HG02973 (cell line): ENCODE measurements around the gene PCDHGB5.

Source experiments
- ATAC-seq: cut with Tn5 transposase; IDR thresholded peaks from one replicate; pipeline ENCODE4 v1.9.1; 2021; ENCODE audit warnings: moderate library complexity; ENCODE audit not compliant: unreplicated experiment

PCDHGB5 gene

DNA sequence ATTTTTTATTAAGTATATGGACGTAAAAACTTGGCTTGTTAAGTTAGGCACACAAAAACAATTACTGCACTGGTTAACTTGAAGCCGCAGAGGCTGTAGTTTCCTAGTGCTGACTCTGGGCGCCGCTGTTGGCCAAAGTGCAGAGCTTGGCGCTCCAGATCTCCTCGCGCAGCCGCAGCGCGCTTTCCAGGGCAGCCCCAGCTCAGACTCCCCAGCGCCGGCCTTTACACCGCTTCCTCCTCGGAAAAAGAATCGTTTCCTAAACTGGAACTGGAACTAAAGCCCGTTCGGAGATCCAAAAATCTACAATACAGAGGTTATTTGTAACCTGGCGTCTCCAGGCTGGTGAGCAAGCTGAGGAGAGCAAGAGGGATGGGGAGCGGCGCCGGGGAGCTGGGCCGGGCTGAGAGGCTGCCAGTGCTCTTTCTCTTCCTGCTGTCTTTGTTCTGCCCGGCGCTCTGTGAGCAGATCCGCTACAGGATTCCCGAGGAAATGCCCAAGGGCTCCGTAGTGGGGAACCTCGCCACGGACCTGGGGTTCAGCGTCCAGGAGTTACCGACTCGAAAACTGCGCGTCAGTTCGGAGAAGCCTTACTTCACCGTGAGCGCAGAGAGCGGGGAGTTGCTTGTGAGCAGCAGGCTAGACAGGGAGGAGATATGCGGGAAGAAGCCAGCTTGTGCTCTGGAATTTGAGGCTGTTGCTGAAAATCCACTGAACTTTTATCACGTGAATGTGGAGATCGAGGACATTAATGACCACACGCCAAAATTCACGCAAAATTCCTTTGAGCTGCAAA lies at the start of gene PCDHGB5:
Gene PCDHGB5, plus strand, starts transcription at position 192 of the 796 bp plus-strand sequence. Its CDS starts 181 bp downstream, at position 373.
- peak; percentile 99 for ATAC-seq

DNA sequence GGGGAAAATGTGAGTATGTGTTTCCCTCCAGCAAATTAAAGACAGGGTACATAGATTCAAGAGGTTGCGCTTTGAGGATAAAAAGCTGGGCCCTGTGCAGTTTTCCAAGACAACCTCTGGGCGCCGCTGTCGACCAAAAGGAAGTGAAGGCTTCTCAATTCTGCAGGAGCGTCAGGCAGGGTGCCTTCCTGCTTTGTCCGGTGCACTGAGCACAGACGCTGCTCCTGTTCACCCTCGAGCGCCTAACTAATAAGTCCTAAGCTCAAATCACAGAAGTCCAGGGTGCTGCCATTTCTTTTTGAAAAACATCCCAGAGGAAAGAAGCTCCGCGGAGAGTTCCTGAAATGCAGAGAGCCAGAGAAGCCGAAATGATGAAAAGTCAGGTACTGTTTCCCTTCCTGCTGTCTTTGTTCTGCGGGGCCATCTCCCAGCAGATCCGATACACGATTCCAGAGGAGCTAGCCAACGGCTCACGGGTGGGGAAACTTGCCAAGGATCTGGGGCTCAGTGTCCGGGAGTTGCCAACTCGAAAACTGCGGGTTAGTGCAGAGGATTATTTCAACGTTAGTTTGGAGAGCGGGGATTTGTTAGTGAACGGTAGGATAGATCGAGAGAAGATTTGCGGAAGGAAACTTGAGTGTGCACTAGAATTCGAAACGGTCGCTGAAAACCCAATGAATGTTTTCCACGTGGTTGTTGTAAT lies 47.7 kb upstream of the PCDHGB5 start, which contains the start of gene PCDHGB1:
Gene PCDHGB1, plus strand, starts transcription at position 183 of the 703 bp plus-strand sequence. Its CDS starts 162 bp downstream, at position 345.
- peak; percentile 63 for ATAC-seq

DNA sequence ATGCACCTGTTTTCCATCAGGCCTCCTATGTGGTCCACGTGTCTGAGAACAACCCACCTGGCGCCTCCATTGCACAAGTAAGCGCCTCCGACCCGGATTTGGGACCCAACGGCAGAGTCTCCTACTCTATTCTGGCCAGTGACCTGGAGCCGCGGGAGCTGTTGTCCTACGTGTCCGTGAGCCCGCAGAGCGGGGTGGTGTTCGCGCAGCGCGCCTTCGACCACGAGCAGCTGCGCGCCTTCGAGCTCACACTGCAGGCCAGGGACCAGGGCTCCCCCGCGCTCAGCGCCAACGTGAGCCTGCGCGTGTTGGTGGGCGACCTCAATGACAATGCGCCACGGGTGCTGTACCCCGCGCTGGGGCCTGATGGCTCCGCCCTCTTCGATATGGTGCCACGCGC lies 46.2 kb upstream of the PCDHGB5 start:
- ATAC-seq, result no peak

DNA sequence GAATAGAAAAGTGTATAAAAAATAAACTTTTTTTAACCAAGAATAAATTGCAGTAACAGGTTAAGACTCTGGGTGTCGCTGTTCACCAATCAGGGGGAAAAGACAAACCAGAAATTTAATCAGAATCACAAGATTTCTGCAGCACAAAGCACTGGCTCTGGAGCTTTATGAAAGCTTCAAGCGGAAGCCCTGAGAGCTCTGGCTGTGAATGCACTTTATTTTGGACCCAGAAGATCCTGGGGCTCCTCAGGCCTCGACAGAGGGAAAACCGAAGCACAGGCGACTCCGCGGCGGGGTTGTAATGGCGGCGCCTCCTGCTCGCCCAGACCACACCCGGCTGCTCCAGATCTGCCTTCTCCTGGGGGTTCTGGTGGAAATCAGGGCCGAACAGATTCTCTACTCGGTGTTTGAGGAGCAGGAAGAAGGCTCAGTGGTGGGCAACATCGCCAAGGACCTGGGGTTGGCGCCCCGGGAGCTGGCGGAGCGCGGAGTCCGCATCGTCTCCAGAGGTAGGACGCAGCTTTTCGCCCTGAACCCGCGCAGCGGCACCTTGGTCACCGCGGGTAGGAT lies 42.8 kb upstream of the PCDHGB5 start, which contains the start of gene PCDHGA4:
Gene PCDHGA4, plus strand, starts transcription at position 122 of the 570 bp plus-strand sequence. Its CDS starts 87 bp downstream, at position 209.
- no peak for ATAC-seq

DNA sequence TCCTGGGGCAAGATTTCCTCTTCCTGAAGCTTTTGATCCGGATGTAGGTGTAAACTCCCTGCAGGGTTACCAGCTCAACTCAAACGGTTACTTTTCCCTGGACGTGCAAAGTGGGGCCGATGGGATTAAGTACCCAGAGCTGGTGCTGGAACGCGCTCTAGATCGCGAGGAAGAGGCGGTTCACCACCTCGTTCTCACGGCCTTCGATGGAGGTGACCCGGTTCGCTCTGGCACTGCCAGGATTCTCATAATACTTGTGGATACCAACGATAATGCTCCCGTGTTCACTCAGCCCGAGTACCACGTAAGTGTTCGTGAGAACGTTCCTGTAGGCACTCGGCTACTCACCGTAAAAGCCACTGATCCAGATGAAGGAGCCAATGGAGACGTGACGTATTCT lies 42.1 kb upstream of the PCDHGB5 start:
- no peak for ATAC-seq

DNA sequence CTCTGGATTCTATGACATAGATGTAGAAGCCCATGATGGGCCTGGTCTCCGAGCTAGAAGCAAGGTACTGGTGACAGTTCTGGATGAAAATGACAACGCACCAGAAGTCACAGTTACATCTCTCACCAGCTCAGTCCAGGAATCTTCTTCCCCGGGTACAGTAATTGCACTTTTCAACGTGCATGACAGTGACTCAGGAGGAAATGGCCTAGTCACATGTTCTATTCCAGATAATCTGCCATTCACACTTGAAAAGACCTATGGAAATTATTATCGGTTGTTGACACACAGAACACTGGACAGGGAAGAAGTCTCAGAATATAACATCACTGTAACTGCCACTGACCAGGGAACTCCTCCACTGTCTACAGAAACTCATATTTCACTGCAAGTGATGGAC lies 41.6 kb upstream of the PCDHGB5 start:
- ATAC-seq, result no peak

DNA sequence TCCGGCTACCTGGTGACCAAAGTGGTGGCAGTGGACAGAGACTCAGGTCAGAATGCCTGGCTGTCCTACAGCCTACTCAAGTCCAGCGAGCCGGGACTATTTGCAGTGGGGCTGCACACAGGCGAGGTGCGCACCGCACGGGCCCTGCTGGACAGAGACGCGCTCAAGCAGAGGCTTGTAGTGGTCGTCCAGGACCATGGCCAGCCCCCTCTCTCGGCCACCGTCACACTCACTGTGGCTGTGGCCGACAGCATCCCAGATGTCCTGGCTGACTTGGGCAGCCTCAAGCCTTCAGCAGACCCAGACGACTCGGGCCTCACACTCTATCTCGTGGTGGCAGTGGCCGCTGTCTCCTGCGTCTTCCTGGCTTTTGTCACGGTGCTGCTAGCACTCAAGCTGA lies 40.8 kb upstream of the PCDHGB5 start:
- ATAC-seq, result no peak

DNA sequence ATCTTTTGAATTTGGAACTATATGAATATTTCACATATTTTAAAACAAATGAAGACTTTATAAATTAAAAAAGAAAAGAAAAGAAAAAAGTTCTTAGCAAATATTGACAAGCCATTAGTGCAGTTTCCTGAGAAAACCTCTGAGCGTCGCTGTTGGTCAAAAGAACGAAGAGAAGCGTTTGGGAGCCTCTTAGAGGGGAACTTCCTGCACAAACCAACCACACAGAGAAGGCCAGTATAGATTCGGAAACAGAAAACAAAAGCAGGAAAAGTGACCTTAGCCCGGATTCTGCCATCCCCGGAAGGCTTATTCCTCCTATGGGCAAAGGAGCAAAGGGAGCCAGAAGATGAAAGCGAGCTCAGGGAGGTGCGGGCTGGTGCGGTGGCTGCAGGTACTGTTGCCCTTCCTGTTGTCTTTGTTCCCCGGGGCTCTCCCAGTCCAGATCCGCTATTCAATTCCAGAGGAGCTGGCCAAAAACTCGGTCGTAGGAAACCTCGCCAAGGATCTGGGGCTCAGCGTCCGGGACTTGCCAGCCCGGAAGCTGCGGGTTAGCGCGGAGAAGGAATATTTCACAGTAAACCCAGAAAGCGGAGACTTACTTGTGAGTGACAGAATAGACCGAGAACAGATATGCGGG lies 37.8 kb upstream of the PCDHGB5 start, which contains the start of gene PCDHGB2:
Gene PCDHGB2, plus strand, starts transcription at position 205 of the 637 bp plus-strand sequence. Its CDS starts 142 bp downstream, at position 347.
- ATAC-seq, result no peak

DNA sequence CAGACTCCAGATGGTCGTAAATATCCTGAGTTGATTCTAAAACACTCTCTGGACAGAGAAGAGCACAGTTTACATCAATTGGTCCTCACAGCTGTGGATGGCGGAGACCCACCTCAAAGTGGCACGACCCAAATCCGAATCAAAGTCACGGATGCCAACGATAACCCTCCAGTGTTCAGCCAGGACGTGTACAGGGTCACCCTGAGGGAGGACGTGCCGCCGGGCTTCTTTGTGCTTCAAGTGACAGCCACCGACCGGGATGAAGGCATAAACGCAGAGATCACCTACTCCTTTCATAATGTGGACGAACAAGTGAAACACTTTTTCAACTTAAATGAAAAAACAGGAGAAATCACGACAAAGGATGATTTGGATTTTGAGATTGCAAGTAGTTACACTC lies 37.1 kb upstream of the PCDHGB5 start:
- no peak for ATAC-seq

DNA sequence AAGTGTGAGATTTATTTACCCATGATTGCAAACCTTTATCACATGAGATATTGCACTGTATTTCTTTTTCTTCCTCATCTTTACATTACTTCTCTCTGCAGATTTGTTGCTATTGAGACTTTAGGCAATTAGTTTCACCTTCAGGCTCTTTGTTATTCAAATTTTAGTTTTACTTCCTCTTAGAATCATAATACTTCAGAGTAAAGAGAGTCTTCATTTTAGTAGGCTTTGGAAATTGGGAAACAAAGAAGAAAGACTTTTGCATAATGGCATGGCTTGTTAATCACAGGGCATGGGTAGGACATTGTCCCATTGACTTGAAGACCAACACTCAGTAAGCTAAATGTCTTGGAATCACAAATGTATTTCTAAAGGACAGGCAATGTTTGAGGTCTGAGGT lies 35.0 kb upstream of the PCDHGB5 start:
- ATAC-seq, result no peak

DNA sequence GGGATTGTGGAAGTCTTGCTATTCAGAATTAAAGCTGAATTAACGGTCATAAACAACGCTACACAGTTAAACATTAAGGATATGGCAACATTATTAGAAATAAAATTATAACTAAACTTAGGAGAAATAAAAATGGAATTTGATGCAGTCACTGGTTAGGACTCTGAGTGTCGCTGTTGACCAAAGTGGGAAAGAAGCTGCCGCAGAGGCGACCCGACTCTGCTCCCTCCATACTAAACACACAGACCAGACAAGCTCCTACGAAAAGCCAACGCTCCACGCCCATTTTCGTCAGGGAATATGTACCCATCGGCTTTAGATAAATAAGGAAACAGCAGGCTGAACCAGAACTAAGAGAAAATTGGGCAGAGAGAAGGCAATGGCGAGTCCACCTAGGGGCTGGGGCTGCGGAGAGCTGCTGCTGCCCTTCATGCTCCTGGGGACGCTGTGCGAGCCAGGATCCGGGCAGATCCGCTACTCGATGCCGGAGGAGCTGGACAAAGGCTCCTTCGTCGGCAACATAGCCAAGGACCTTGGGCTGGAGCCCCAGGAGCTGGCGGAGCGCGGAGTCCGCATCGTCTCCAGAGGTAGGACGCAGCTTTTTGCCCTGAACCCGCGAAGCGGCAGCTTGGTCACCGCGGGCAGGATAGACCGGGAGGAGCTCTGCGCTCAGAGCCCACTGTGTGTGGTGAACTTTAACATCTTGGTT lies 33.6 kb upstream of the PCDHGB5 start, which contains the start of gene PCDHGA5:
Gene PCDHGA5, plus strand, starts transcription at position 211 of the 709 bp plus-strand sequence. Its CDS starts 169 bp downstream, at position 380.
- ATAC-seq, result no peak

DNA sequence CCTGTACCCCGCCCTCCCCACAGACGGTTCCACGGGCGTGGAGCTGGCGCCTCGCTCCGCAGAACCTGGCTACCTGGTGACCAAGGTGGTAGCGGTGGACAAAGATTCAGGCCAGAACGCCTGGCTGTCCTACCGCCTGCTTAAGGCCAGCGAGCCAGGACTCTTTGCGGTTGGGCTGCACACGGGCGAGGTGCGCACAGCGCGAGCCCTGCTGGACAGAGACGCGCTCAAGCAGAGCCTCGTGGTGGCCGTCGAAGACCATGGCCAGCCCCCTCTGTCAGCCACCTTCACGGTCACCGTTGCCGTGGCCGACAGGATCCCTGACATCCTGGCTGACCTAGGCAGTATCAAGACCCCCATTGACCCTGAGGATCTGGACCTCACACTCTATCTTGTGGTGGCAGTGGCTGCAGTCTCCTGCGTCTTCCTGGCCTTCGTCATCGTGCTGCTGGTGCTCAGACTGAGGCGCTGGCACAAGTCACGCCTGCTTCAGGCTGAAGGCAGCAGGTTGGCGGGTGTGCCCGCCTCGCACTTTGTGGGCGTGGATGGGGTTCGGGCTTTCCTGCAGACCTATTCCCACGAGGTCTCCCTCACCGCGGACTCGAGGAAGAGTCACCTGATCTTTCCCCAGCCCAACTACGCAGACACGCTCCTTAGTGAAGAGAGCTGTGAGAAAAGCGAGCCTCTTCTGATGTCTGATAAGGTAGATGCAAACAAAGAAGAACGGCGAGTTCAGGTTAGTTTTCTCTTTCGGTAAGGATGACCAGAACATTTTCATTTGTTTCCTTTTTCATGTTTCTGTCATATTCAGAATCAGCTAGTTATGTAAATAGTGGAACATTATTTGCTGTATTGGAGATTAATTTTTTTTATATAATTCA lies 31.5 kb upstream of the PCDHGB5 start:
- ATAC-seq, result no peak

DNA sequence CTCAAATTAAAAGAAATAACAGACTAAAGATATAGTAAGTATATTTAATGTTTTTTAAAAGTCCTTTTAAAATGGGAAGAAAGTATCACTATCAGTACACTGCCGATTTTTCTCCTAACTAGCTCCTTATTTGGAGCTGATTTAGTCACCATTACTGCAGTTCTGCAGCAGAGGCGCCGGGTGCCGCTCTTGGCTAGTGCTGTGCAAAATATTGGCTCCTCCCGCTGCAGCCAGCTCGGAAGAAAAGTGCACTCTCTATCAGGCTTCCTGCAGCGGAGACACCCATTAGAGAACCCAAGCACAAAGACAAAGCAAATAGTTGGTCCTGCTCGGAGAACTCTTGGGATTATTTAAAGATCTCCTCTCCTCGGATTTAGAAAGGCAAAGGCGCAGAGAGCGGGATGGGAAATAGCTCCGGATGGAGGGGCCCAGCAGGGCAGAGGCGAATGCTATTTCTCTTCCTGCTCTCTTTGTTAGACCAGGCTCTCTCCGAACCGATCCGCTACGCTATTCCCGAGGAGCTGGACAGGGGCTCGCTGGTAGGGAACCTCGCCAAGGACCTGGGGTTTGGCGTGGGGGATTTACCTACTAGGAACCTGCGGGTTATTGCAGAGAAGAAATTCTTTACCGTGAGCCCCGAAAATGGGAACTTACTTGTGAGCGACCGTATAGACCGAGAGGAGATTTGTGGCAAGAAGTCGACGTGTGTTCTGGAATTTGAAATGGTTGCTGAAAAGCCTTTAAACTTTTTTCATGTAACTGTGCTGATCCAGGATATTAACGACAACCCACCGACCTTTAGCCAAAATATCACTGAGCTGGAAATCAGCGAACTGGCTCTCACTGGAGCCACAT lies 27.5 kb upstream of the PCDHGB5 start, which contains the start of gene PCDHGB3:
Gene PCDHGB3, plus strand, starts transcription at position 249 of the 855 bp plus-strand sequence. Its CDS starts 153 bp downstream, at position 402.
- ATAC-seq, result peak; percentile 98

DNA sequence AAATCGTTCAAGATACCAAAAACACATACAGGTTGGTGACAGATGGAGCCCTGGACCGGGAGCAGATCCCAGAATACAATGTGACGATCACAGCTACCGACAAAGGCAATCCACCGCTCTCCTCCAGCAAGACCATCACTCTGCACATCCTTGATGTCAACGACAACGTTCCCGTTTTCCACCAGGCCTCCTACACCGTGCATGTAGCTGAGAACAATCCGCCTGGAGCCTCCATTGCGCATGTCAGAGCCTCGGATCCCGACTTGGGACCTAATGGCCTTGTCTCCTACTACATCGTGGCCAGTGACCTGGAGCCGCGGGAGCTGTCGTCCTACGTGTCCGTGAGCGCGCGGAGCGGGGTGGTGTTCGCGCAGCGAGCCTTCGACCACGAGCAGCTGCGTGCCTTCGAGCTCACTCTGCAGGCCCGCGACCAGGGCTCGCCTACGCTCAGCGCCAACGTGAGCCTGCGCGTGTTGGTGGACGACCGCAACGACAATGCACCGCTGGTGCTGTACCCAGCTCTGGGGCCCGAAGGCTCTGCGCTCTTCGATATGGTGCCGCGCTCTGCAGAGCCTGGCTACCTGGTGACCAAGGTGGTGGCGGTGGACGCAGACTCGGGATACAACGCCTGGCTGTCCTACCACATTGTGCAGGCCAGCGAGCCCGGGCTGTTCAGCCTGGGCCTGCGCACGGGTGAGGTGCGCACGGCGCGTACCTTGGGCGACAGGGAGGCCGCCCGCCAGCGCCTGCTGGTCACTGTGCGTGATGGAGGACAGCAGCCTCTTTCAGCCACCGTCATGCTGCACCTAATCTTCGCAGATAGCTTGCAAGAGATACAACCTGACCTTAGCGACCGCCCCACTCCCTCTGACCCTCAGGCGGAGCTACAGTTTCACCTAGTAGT lies 25.9 kb upstream of the PCDHGB5 start:
- no peak for ATAC-seq

DNA sequence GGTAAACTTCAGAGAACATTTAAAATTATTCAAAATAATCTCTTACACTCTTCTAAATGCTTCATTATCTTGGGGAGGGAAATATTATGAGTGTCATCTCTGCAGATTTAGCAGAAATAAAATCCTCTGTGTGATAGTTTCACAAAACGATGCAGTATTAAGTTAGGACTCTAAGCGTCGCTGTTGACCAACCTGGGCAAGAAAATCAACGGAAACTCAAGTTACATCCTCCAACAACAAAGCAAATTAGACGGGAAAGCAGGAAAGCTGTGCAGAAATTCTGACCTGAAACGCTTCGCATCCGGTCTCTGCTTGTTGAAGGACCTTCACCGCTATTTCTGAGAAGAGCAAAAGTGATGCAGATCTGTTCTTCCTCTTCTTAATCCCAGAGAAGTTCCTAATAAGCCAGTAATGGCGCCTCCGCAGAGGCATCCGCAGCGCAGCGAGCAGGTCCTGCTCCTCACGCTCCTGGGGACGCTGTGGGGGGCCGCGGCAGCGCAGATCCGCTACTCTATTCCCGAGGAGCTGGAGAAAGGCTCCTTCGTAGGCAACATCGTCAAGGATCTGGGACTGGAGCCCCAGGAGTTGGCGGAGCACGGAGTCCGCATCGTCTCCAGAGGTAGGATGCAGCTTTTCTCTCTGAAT lies 24.0 kb upstream of the PCDHGB5 start, which contains the start of gene PCDHGA6:
Gene PCDHGA6, plus strand, starts transcription at position 219 of the 645 bp plus-strand sequence. Its CDS starts 193 bp downstream, at position 412.
- ATAC-seq, result no peak

DNA sequence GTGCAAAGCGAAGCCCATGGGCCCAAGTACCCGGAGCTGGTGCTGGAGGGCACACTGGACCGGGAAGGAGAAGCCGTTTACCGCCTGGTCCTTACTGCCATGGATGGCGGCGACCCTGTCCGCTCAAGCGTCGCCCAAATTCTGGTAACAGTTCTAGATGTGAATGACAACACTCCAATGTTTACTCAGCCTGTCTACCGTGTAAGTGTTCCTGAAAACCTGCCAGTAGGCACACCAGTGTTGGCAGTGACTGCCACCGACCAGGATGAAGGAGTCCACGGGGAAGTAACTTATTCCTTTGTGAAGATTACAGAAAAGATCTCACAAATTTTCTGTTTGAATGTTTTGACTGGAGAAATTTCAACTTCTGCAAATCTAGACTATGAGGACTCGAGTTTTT lies 23.1 kb upstream of the PCDHGB5 start:
- ATAC-seq, result no peak
